GM18909 (cell line): ENCODE results near the gene PLEKHG3.

Experiments
- ATAC-seq: cut with Tn5 transposase; IDR thresholded peaks from one replicate; pipeline ENCODE4 v1.9.1; 2021; ENCODE audit warnings: mild to moderate bottlenecking; ENCODE audit not compliant: unreplicated experiment, poor library complexity

Gene PLEKHG3

GRCh38 chr14:64705381-64706118 lies 1.3 kb downstream of the PLEKHG3 start:
- ATAC-seq = no peak

GRCh38 chr14:64706119-64706592 lies 1.9 kb downstream of the PLEKHG3 start:
- no peak for ATAC-seq

- no peak for ATAC-seq
These were observed 2.5 kb downstream of the PLEKHG3 start for GRCh38 chr14:64706593-64707193.

GRCh38 chr14:64707661-64708060 lies 3.4 kb downstream of the PLEKHG3 start:
- no peak for ATAC-seq

DNA sequence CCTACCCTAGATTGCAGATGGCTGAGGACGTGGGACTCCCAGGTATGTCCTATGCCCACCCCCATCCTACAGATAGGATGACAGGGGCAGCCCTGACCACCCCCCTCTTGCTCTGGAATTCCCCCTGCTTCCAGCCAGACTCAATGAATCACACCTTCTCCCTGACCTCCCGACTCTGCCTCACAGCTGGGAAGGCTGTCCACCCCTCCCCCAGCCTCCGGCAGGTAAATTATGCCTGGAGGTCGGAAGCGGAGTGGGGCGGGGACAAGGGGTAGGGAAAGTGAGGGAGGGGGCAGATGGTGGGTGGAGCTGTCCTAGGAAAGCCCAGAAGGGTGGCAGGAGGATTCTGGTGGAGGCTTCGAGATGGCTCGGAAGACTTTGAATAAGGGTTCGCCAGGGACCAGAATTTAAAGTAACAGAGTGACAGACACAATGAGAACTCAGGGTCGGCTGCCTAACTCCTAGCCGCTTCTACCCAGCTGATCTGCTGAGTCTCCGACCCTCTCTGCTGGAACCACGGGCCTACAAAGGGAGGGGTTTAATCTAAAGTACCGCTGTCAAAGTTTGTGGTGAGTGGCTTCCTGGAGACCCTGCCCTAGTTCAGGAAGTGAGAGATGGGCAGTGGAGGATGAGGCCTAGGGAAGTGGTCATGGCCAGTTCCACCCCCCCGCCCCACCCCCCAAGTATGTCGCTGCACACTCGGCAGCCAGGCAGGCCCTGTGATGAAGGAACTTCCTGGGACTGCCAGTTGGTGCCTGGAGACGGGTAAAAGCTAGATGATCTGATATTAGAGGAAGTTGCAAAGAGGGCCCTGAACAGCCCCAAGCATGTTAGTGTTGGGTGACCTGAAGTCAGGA lies 4.2 kb downstream of the PLEKHG3 start:
- no peak for ATAC-seq

DNA sequence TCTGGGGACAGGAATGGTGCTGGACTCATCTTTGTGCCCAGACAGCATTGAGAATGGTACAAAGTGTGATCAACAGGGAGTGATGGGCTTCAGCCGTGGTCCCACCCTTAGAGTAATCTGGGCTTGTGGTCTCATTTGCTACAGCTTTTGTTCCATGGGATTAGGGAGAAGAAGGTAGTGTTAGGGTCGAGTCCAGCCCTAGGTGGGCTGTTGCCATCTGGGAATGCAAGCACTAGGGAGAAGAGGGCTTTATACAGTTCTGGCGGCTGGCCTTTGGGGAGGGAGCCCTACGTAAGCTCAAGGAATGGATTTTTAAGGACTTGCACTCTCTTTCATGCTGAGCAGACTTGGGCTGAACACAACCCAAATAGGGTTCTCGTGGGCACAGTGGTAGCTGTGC lies 4.9 kb downstream of the PLEKHG3 start:
- no peak for ATAC-seq

DNA sequence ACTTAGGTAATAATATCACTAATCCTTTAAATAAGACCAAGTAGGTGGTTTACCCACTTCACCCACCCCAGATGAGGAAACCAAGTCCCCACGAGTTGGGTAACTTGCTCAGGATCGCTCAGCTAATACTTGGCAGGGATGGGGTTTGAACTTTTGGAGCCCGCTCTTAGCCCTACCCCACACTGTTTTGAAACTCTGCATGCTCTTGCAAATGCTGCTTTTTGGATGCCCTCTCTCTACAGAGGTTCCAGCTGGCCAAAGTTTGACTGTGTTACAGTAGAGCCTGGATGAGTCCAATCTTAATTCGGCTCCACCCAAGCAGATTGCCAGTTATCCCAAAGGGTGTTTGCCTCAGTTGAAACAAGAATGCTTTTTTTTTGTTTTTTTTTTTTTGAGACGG lies 6.8 kb downstream of the PLEKHG3 start:
- ATAC-seq = no peak

GRCh38 chr14:64713677-64714076 lies 9.5 kb downstream of the PLEKHG3 start:
- no peak for ATAC-seq

DNA sequence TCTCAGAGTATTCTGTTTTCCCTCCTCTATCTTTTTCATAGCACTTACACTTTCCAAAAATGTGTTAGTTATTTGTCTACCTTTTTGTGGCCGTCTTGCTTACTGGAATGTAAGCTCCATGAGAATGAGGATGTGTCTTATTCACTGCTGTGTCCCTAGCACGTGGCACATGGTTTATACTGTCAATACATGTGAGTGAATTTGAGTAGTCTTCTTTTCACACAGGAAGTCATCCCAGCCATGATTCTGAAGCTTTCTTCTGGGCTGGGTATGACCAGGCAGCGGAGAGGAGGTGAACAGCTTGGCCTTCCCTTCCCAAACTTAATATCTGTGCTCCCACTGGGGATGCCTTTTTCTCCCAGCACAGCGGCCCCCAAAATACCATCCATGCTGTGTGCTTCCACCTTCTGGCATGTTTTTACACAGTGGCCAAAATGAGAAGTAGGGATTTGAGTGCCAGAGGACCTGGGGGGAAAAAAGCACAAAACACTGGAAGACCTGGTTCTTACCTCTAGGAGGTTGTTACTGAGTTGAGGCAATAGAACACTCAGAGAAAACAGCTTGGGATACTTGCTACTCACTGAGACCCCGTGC lies 10.3 kb downstream of the PLEKHG3 start:
- ATAC-seq = no peak

GRCh38 chr14:64715146-64715627 lies 11.0 kb downstream of the PLEKHG3 start:
- no peak for ATAC-seq

GRCh38 chr14:64715628-64716412 lies 11.6 kb downstream of the PLEKHG3 start:
- ATAC-seq = no peak

DNA sequence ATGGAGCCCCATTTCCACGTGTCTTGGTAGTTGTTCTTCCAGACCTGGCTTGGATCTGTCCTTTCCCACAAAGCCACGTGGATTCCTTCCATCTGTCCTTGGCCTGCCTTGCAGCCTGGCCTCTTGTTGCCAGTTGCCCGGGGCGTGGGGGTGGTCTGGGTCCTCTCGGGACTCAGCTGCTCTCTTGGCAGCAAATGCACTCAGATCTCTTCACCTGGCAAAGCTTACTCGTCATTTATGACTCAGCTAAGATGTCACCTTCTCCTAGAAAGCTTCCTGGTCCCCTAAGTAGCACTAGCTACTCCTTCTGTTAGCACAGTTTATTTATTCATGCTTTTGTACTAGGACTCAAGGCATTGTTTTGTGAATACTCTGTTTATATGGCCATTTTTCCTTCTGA lies 13.6 kb downstream of the PLEKHG3 start:
- ATAC-seq = no peak

GRCh38 chr14:64718762-64719161 lies 14.5 kb downstream of the PLEKHG3 start:
- no peak for ATAC-seq

- no peak for ATAC-seq
These were observed 15.4 kb downstream of the PLEKHG3 start for GRCh38 chr14:64719601-64720000.

DNA sequence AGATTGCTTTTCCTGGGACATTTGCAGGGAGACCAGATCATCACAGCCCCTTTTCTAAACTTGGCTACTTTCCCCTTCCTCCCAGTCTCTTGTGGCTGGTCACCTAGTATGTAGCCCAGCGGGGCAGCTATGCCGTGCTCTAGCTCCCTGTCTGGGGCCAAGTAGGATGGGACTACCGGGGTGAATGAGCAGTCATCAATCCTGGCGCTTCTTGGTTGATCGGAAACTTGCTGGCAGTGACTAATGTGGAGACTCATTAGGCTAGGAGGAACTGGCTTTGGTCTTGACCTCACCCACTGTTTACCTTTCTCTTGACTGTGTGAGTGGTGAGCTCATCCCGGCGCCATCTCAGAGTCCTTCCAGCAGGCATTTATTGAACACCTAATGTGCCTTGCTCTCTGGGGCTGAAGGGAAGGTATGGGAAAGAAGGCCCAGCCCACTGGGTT lies 15.9 kb downstream of the PLEKHG3 start:
- ATAC-seq = no peak

- ATAC-seq = no peak
These were observed 17.2 kb downstream of the PLEKHG3 start for GRCh38 chr14:64721391-64721791.

DNA sequence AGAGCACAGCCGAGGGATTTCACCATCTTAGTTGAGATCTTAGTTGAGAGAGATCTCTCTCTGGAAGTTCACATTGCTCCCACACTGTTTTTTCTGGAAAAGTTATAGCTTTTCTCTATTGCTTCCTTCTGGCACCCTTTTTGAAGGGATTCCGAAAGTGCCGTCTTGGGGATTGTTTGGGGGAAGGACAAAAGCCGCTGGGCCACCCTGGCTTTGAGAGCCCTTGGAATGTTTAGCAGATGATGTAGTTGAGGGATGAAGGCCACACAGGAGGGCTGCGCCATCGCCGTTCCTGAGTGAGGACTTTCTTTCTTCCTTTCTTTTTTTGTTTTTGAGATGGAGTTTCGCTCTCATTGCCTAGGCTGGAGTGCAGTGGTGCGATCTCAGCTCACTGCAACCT lies 17.7 kb downstream of the PLEKHG3 start:
- no peak for ATAC-seq

- no peak for ATAC-seq
These were observed 18.7 kb downstream of the PLEKHG3 start for GRCh38 chr14:64722842-64723447.
